Effector memory CD4-positive, alpha-beta T cell (primary cell): Measurements from ENCODE around the gene MACC1.

Experiments used
- DNase-seq, 3 donors: peaks; one replicate each; pipeline ENCODE4 v3.0.0-alpha.2; 2020
- H3K27ac ChIP-seq: 2 replicates; pipeline ENCODE4 v1.7.0; 2013; ENCODE audit warnings: mild to moderate bottlenecking, low read length, moderate library complexity; ENCODE audit not compliant: insufficient read depth, poor library complexity, severe bottlenecking
- H3K27me3 ChIP-seq: replicated peaks from 2 replicates; pipeline ENCODE4 v1.7.0; 2013; ENCODE audit warnings: mild to moderate bottlenecking, low read length; ENCODE audit not compliant: insufficient read depth, control insufficient read depth, poor library complexity, severe bottlenecking
- H3K36me3 ChIP-seq: 2 replicates; pipeline ENCODE4 v1.7.0; 2013; ENCODE audit warnings: mild to moderate bottlenecking, low read length, moderate library complexity; ENCODE audit not compliant: control insufficient read depth, insufficient read depth
- H3K4me1 ChIP-seq: 2 replicates; pipeline ENCODE4 v1.7.0; 2013; ENCODE audit warnings: low read length, mild to moderate bottlenecking; ENCODE audit not compliant: control insufficient read depth, insufficient read depth, poor library complexity, severe bottlenecking
- H3K4me3 ChIP-seq: 2 replicates; pipeline ENCODE4 v1.7.0; 2013; ENCODE audit warnings: low read length, low read depth, mild to moderate bottlenecking; ENCODE audit not compliant: insufficient read depth, poor library complexity, severe bottlenecking
- H3K9me3 ChIP-seq: 2 replicates; pipeline ENCODE4 v1.7.0; 2013; ENCODE audit warnings: mild to moderate bottlenecking, low read length, moderate library complexity; ENCODE audit not compliant: control insufficient read depth

Gene MACC1

DNA sequence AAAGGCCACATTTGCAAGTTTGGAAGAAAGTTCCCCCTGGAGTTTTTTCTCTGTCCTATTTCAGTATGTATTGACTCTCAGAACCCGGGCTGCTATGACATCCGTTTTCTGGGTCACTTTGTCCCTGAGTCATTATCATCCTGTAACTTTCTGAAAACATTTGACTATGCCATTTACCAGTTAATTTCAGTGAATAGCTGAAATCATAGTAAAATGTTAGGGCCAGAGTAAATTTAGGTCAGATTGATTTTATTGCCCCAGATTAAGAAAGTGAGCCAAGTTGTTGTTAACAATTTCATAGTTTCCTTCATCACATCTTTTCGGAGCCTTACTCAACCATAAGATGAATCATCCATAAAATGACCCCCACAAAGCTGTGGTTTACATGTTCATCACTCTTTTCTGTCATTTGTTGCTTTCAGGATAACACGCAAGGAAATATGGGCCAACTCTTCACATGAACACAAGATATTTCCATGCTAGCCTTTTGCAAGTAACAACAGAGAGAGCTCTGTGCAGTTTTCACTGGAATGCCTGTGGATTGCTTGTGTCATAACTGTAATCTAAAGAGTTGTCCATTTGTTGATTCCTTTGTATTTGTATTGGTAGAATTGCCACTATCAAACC is 3.9 kb upstream of the MACC1 start:
- DNase-seq: no peak
- H3K4me1 ChIP-seq: no peaks in the 10 kb centered on the region

DNA sequence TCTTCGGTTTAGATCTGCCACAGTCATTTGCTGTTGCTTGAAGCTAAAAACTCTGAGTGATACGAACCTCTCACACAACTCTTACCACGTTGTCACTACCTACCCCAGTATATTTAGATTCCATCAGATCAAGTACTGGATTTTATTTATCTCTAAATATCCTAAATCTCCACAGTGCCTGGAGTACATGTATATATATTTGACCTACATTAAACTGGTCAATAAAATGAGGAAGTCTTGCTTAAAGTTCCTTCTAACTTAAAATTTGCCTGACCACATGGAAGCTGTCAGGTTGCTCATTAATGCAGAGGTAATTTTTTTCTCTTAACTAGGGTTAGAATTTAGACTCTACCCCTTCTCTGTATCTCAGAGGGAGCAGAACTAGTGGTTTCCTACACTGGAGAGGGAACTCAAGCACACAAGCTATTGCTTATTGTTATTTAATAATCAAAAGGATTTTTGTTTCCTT is 3.1 kb upstream of the MACC1 start:
- no peak overlapping the region for H3K4me3 ChIP-seq
- no peak overlapping the region for H3K27ac ChIP-seq
- no peaks in the 10 kb centered on the region for H3K27me3 ChIP-seq
- no peaks in the 10 kb centered on the region for H3K9me3 ChIP-seq
- H3K4me1 ChIP-seq: no peaks in the 10 kb centered on the region
- no peak for DNase-seq
- no peaks in the 10 kb centered on the region for H3K36me3 ChIP-seq

More for the DNA sequence above, 3.9 kb upstream of the MACC1 start:
- H3K27me3 ChIP-seq: no peaks in the 10 kb centered on the region
- no peak overlapping the region for H3K4me3 ChIP-seq
- no peak overlapping the region for H3K27ac ChIP-seq
- H3K36me3 ChIP-seq: no peaks in the 10 kb centered on the region
- H3K9me3 ChIP-seq: no peaks in the 10 kb centered on the region

DNA sequence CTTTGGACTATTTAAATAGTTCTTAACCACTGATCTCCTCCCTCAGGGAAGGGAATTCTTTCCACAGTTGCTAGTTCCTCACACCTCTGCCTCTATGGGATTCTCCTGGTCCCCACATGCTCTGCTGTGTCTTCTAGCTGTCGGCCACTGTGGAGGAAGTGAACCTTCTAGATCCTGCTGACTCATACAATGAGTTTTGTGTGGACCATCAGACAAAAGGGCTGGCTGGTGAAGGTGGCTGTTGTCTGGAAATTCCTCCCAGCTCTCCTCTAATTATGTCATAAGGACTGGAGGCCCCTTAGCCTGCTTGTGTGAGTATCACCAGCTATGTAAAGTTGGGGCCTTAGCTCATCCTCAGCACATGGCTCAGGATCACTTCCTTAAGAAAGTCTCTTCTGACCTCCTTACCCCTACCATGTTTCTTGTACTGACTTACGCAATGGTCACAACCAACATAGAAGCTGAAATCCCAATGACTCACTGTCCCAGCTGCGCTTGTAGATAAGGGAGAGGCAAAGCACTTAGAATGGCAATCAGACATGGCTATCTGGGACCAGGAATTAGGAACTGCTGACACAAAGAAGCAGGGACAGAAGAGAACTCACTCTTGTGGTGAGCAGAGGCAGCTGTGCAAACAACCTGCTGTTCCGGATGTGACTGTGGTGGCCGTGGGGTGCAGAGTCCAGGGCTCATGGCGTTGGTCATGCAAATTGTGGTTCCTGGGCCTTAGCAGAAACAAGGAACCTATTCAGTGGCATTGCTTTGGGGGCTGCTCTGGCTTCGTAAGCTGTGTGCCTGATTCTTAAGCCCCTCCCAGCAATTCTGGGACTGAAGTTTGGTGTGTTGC is 2.5 kb upstream of the MACC1 start:
- Histone ChIP-seq H3K27ac (no peak overlapping the region), H3K4me1 (no peaks in the 10 kb centered on the region), H3K36me3 (no peaks in the 10 kb centered on the region), H3K9me3 (no peaks in the 10 kb centered on the region), H3K4me3 (no peak overlapping the region), H3K27me3 (no peaks in the 10 kb centered on the region)
- DNase-seq: no peak

DNA sequence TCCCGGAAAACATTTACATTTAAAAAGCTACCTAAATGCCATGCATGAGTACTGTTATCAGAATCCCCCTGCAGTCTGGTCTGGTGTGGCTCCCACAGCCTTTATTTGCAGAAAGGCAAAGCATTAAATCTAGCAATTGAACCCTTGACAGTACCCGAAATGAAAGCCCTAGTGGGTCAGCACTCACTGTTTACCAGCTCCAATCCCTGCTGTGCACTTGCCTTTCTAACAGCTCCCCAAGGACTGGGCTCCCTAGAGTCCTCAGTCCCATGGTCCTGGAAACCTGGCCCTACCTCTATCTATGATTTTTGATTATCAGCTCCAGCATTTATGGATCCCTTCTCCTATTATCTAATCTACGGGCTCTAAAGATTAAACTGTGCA is 1.9 kb upstream of the MACC1 start:
- Histone ChIP-seq H3K27me3 (no peaks in the 10 kb centered on the region), H3K36me3 (no peaks in the 10 kb centered on the region), H3K4me3 (no peak overlapping the region), H3K9me3 (no peaks in the 10 kb centered on the region), H3K4me1 (no peaks in the 10 kb centered on the region), H3K27ac (no peak overlapping the region)
- DNase-seq: no peak

DNA sequence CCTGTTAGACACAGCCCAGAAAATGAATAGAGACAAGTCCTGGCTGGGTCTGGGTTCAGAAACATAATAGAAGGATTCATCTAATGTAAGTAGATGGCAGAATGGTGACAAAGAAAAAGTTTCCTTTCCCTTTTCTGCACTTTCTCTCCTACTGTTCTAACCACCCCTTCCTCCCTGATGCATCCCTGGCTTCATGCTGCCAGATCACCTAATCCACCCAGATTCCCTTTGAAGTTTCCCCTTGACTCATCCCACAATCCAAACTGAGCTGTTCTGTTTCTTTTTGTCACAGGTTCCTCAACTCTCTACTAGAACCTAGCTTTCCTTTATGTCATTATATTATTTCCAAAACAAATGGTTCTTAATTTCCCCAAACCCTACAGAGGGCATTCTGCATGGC is 1.1 kb upstream of the MACC1 start:
- no peaks in the 10 kb centered on the region for H3K4me1 ChIP-seq
- H3K27me3 ChIP-seq: no peaks in the 10 kb centered on the region
- no peaks in the 10 kb centered on the region for H3K9me3 ChIP-seq
- H3K36me3 ChIP-seq: no peaks in the 10 kb centered on the region
- H3K4me3 ChIP-seq: no peak overlapping the region
- H3K27ac ChIP-seq: no peak overlapping the region
- DNase-seq: no peak

DNA sequence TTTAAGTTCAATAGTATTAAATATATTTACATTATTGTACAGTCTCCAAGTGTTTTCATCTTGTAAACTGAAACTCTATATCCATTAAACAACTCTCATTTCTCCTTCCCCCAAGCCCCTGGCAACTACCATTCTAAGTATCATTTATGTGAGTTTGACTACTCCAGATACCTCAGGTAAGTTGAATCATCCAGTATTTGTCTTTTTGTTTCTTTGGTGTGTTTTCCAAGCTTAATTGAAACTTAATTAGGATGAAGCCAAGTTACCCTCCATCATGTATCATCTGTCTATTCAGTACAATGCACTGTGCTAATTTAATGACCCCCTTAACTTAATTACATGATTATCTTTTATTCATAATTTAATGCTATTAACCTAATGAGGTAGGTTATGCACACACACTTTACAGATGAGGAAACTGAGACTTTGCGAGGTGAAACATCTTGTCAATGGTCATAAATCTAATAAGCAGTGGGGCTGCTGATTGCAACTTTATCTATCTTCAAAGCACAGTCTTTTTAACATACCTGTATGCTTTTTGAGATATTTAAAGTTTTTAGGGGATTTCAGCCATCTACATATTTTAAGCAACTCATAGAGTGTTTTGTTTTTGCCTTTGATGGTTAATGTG is 663 bp downstream of the MACC1 start:
- Histone ChIP-seq H3K4me1 (no peaks in the 10 kb centered on the region), H3K4me3 (no peak overlapping the region), H3K36me3 (no peaks in the 10 kb centered on the region), H3K27ac (no peak overlapping the region), H3K9me3 (no peaks in the 10 kb centered on the region), H3K27me3 (no peaks in the 10 kb centered on the region)
- no peak for DNase-seq

DNA sequence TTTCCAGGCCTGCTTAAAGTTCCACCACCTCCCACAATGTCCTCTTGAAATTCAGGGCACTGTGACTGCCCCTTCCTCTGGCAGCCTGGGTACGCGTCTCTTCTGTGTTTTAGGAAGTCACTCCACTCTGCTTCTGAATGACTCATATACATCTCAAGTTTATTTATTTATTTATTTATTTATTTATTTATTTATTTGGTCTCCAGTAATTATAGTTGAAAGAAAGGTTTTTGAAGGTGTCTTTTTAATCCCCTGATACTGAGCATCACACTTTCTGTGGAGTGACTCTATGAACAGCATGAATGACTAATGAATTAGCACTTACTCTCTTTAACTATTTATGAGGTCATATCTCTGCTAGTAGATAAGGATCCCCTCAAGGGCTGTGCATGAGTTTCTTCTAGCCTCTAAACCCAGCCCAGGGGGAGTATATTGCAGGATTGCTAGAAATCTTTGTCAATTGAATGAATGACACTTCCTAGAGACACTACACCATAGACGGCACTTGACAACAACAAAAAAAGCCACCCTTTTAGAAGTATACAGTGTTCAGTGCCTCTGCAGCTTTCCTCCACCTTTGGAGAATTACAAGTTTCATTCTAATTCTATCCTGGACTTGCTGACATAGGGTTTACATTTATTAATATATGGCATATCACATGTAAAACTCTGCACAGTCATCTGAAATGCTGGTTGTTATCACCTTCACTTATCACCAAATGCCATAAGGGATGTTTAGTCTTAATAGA is 2.1 kb downstream of the MACC1 start:
- DNase-seq: no peak
- Histone ChIP-seq H3K27ac (no peak overlapping the region), H3K4me3 (no peak overlapping the region), H3K36me3 (no peaks in the 10 kb centered on the region), H3K4me1 (no peaks in the 10 kb centered on the region), H3K9me3 (no peaks in the 10 kb centered on the region), H3K27me3 (no peaks in the 10 kb centered on the region)

DNA sequence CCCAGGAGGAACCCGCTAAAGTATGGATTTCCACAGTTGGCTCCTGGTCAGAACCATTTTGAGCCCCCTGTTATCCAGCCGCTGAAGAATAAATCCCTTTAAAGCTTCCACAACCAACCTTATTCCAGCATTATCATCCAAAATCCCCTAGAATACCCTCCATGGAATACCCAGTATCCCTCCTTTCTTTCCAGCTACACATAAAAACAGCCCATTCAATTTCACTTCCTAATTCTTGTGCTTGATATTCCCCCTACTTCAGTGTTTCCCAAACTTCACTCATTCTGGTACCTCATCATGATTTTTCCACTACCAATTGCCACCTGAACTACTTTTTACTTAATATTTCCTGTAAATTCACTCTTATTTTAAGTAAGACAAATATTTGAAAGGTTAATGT is 3.1 kb downstream of the MACC1 start:
- Histone ChIP-seq H3K4me3 (no peak overlapping the region), H3K4me1 (no peaks in the 10 kb centered on the region), H3K27ac (no peak overlapping the region), H3K36me3 (no peaks in the 10 kb centered on the region), H3K9me3 (no peaks in the 10 kb centered on the region), H3K27me3 (no peaks in the 10 kb centered on the region)
- no peak for DNase-seq

DNA sequence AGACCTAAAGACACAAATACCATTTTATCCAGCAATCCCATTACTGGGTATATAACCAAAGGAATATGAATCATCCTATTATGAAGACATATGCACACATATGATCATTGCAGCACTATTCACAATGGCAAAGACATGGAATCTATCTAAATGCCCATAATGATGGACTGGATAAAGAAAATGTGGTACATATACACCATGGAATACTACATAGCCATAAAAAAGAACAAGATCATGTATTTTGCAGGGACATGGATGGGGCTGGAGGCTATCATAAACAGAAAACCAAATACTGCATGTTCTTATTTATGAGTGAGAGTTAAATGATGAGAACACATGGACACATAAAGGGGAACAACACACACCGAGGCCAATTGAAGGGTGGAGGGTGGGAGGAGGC is 3.8 kb downstream of the MACC1 start:
- H3K4me1 ChIP-seq: no peaks in the 10 kb centered on the region
- H3K4me3 ChIP-seq: no peak overlapping the region
- no peaks in the 10 kb centered on the region for H3K36me3 ChIP-seq
- no peak overlapping the region for H3K27ac ChIP-seq
- DNase-seq: no peak
- no peaks in the 10 kb centered on the region for H3K9me3 ChIP-seq
- H3K27me3 ChIP-seq: no peaks in the 10 kb centered on the region
